Omental fat pad (tissue), 4 donors: ENCODE data around the gene OR2M2. TPM values are rescaled to one million over a fixed set of nuclear protein-coding genes. Genes with fewer than 3 reads are reported as not detected.

Experiments used
- ATAC-seq: fragments of 150-250 bp; one replicate; pipeline ENCODE4 v1.9.1; 2016; ENCODE audit warnings: mild to moderate bottlenecking, moderate library complexity; ENCODE audit not compliant: low FRiP score
- DNase-seq: peaks from one replicate; pipeline ENCODE4 v3.0.0-alpha.2; 2019; ENCODE audit warnings: low spot score
- CTCF ChIP-seq, 3 donors: fragments of 450-650 bp; IDR thresholded peaks; one replicate each; pipeline ENCODE4 v1.5.1; 2016 to 2017; ENCODE audit warnings: antibody characterized with exemption in 3 of 3, mild to moderate bottlenecking in 3 of 3, moderate library complexity in 2 of 3
- total RNA-seq, 4 donors: library from RNA; depleted of rRNA; stranded (reverse); fragments of >200 nt; gene quantifications; one replicate each; pipeline ENCODE4 v1.1.0, GENCODE V29; 2016

Gene OR2M2
- total RNA-seq, 4 donors from 2014 or later: not detected

- TF ChIP-seq CTCF (IDR thresholded peaks at IDR 0.05): no peak
- DNase-seq (no peak), ATAC-seq (no peak)
These were observed 22.4 kb upstream of the OR2M2 start for GRCh38 chr1:248152056-248152827.

- DNase-seq (no peak), ATAC-seq (no peak)
- TF ChIP-seq CTCF (IDR thresholded peaks at IDR 0.05): no peak
These were observed 18.7 kb upstream of the OR2M2 start for GRCh38 chr1:248155927-248156326.

GRCh38 chr1:248158758-248159157 lies 15.9 kb upstream of the OR2M2 start:
- no peak for DNase-seq
- no peak for TF ChIP-seq CTCF (IDR thresholded peaks at IDR 0.05)
- ATAC-seq: no peak

- no peak for DNase-seq
- TF ChIP-seq CTCF (IDR thresholded peaks at IDR 0.05): no peak
- no peak for ATAC-seq
These were observed 10.6 kb upstream of the OR2M2 start for GRCh38 chr1:248164031-248164430.

- ATAC-seq (no peak), DNase-seq (no peak)
- no peak for TF ChIP-seq CTCF (IDR thresholded peaks at IDR 0.05)
These were observed 9.4 kb upstream of the OR2M2 start for GRCh38 chr1:248165186-248165585.

GRCh38 chr1:248183996-248184395 lies 9.4 kb downstream of the OR2M2 start:
- ATAC-seq (no peak), DNase-seq (no peak)
- TF ChIP-seq CTCF (IDR thresholded peaks at IDR 0.05): no peak

- no peak for TF ChIP-seq CTCF (IDR thresholded peaks at IDR 0.05)
- DNase-seq: no peak
- ATAC-seq: no peak
These were observed 12.7 kb downstream of the OR2M2 start for GRCh38 chr1:248187363-248187762.
